Heart left ventricle (tissue), 16 donors: ENCODE measurements around the gene CBFA2T2. TPM values are rescaled to one million over a fixed set of nuclear protein-coding genes. Genes with fewer than 3 reads are reported as not detected.

Source experiments
- ATAC-seq, 4 donors: fragments of 200-7000 bp; cut with Tn5 transposase; one replicate each; pipeline ENCODE4 v1.9.1; 2020 to 2022; ENCODE audit warnings: moderate library complexity in 4 of 4, mild to moderate bottlenecking in 3 of 4, moderate number of reproducible peaks in 1 of 4
- DNase-seq, 5 donors: peaks; one replicate each; pipeline ENCODE4 v3.0.0-alpha.2; 2020
- H3K27ac ChIP-seq, 12 donors: fragments of 200-600 bp; sonication (generic) in 4 of 12; one replicate each; pipeline versions ENCODE4 v1.5.0 to v1.8.0; 2016 to 2022; ENCODE audit warnings: mild to moderate bottlenecking in 2 of 12
- H3K27me3 ChIP-seq, 9 donors: fragments of 200-600 bp; sonication (generic) in 2 of 9; one replicate each; pipeline versions ENCODE4 v1.5.1 to v1.8.0; 2016 to 2022; ENCODE audit warnings: mild to moderate bottlenecking in 3 of 9
- H3K36me3 ChIP-seq, 9 donors: fragments of 200-600 bp; sonication (generic) in 2 of 9; one replicate each; pipeline versions ENCODE4 v1.5.0 to v1.8.0; 2018 to 2022; ENCODE audit warnings: mild to moderate bottlenecking in 2 of 9
- H3K4me1 ChIP-seq, 12 donors: fragments of 200-600 bp; sonication (generic) in 4 of 12; one replicate each; pipeline versions ENCODE4 v1.5.0 to v1.8.0; 2016 to 2022; ENCODE audit warnings: mild to moderate bottlenecking in 3 of 12
- H3K4me3 ChIP-seq, 12 donors: fragments of 200-600 bp; sonication (generic) in 4 of 12; one replicate each; pipeline versions ENCODE4 v1.5.0 to v1.8.0; 2017 to 2022; ENCODE audit warnings: mild to moderate bottlenecking in 9 of 12, moderate library complexity in 4 of 12
- H3K9me3 ChIP-seq, 12 donors: fragments of 200-600 bp; sonication (generic) in 4 of 12; one replicate each; pipeline versions ENCODE4 v1.5.0 to v1.8.0; 2016 to 2022; ENCODE audit warnings: mild to moderate bottlenecking in 1 of 12
- POLR2A ChIP-seq, 2 donors: fragments of 450-650 bp; IDR thresholded peaks; one replicate each; pipeline ENCODE4 v1.6.1; 2017; ENCODE audit warnings: antibody characterized with exemption in 2 of 2, mild to moderate bottlenecking in 2 of 2, moderate library complexity in 2 of 2
- WGBS, 4 donors: extraction: QIAGEN DNeasy Blood & Tissue Kit in 2 of 4; methylation state at CpG; one replicate each; pipeline versions ENCODE4 v1.1.5 to v1.1.7; 2013 to 2018; 5-methylcytosine and 5-hydroxymethylcytosine counted together
- intact Hi-C, 10 donors: fragments of 100-400 bp; cut with DNase I; formaldehyde crosslinking; loops; one replicate each; pipeline versions ENCODE4 v1.11.1 to v1.14.2; 2022
- polyA plus RNA-seq, 2 donors: library from polyadenylated mRNA; stranded (reverse); fragments of 200-250 nt; gene quantifications; one replicate each; pipeline ENCODE4 v1.2.3, GENCODE V29; 2013
- total RNA-seq, 9 donors: library from RNA; depleted of rRNA in 2 of 9; stranded (reverse); fragments of >200 nt in 2 of 9; fragmentation: NEBNext Ultra II Directional in 3 of 9; extraction: Animal tissue kit (Norgen Biotek cat#: 25700) in 3 of 9; gene quantifications; one replicate each; pipeline versions ENCODE4 v1.1.0 to v1.2.4, GENCODE V29; 2016 to 2023
- TF ChIP-seq, protein P1 (sequence below), 12 donors: fragments of 200-600 bp; sonication (generic) in 4 of 12; IDR thresholded peaks; one replicate each; pipeline versions ENCODE4 v1.5.0 to v1.8.0; 2018 to 2022; ENCODE audit warnings: antibody characterized with exemption in 12 of 12, mild to moderate bottlenecking in 5 of 12
- donor health status: ischemic (EF 13 %, LVEDD 7.1; RV severe dilation, severe dysfunction).
- donor health status: healthy with polysubstance abuse.
- donor health status: DM: no; HTN: yes; CAD: no.
- donor health status: DM: no; HTN: no; CAD: no.
- donor health status: ischemic (EF 25% LVEDD 6.9; RV normal size, moderate dysfunction).
- donor health status: ischemic (EF 25% LVEDD 5.7; RV mildly dilated, moderate dysfunction).
- donor health status: healthy.
- donor health status: DM: yes; HTN: yes; CAD: no.
- donor health status: ischemic (EF 35%, LVEDD 5.7; RV mildly dilated, moderate dysfunction).
- donor health status: nonischemic (EF 11% LVEDD 7.7; RV severe dilation, severe dysfunction).
- donor health status: DM: yes; HTN: yes; CAD: no.
- donor health status: PGD.
- donor health status: ischemic (EF 29% LVEDD 5.4; RV normal size, mild dysfunction).
- donor health status: nonischemic (EF 23%, LVEDD 6.1; RV moderate dilation, normal function).

CBFA2T2 gene
- total and polyA plus RNA-seq, 11 donors, result 4.6 to 15.0 (median 9.9) TPM

- intact Hi-C loops, result loop anchor here in 1 of 10 donors (5.0 kb wide), 1 partner anchor 257 kb away; the partner anchor contains the start of gene CDK5RAP1
- DNase-seq (no peak), ATAC-seq (no peak)
Measured at GRCh38 chr20:33659341-33660034, 169.6 kb downstream of the CBFA2T2 start.

GRCh38 chr20:33660035-33660684 lies 170.3 kb downstream of the CBFA2T2 start:
- Histone ChIP-seq H3K9me3 (no peaks in the 10 kb centered on the region), H3K4me1 (peaks cover 0 to 24% (median 15%) of the 10 kb centered on the region in 12 donors), H3K36me3 (peaks cover 0 to 37% (median 17%) of the 10 kb centered on the region in 9 donors), H3K27ac (no peak overlapping the region), H3K4me3 (no peak overlapping the region), H3K27me3 (no peaks in the 10 kb centered on the region)
- intact Hi-C loops, result loop anchor here in 1 of 10 donors (5.0 kb wide), 1 partner anchor 258 kb away; the partner anchor contains the start of gene CDK5RAP1
- 92 to 97% (median 93%) methylated on average over 9 to 21 of the region's 21 CpGs for WGBS, 4 donors
- DNase-seq (no peak), ATAC-seq (no peak)
- TF ChIP-seq, protein P1, sequence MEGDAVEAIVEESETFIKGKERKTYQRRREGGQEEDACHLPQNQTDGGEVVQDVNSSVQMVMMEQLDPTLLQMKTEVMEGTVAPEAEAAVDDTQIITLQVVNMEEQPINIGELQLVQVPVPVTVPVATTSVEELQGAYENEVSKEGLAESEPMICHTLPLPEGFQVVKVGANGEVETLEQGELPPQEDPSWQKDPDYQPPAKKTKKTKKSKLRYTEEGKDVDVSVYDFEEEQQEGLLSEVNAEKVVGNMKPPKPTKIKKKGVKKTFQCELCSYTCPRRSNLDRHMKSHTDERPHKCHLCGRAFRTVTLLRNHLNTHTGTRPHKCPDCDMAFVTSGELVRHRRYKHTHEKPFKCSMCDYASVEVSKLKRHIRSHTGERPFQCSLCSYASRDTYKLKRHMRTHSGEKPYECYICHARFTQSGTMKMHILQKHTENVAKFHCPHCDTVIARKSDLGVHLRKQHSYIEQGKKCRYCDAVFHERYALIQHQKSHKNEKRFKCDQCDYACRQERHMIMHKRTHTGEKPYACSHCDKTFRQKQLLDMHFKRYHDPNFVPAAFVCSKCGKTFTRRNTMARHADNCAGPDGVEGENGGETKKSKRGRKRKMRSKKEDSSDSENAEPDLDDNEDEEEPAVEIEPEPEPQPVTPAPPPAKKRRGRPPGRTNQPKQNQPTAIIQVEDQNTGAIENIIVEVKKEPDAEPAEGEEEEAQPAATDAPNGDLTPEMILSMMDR (IDR thresholded peaks at IDR 0.05), result no peak
- TF ChIP-seq POLR2A (IDR thresholded peaks at IDR 0.05), result no peak

More at GRCh38 chr20:33659341-33660034, 169.6 kb downstream of the CBFA2T2 start:
- 95 to 97% (median 96%) methylated on average over 22 to 32 of the region's 32 CpGs for WGBS, 4 donors
- no peaks in the 10 kb centered on the region for H3K9me3 ChIP-seq
- TF ChIP-seq POLR2A (IDR thresholded peaks at IDR 0.05), result no peak
- TF ChIP-seq, protein P1 (IDR thresholded peaks at IDR 0.05), result no peak
- H3K27me3 ChIP-seq, result no peaks in the 10 kb centered on the region
- H3K4me3 ChIP-seq, result no peak overlapping the region
- H3K4me1 ChIP-seq, result peaks cover 0 to 22% (median 14%) of the 10 kb centered on the region in 12 donors
- H3K27ac ChIP-seq, result no peak overlapping the region
- peaks cover 0 to 37% (median 17%) of the 10 kb centered on the region in 9 donors for H3K36me3 ChIP-seq

DNA sequence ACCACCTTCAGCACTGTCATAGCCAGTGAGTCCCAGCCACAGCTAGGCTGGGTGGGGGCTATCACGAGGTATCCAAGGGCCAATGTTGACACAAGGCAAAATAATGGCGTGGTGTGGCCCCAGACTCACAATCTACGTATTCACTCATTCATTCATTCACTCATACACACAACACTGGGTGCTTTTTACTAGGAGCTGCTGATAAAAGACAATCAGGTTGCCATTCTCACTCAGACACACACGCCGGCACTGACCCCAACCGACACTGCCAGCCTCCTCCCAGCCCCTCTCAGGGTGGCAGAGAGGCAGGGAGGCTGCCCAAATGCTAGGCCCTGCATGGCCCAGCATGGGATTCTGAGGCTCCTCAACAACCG lies 170.8 kb downstream of the CBFA2T2 start:
- DNase-seq, result no peak
- peaks cover 0 to 37% (median 17%) of the 10 kb centered on the region in 9 donors for H3K36me3 ChIP-seq

More for the DNA sequence above, 170.8 kb downstream of the CBFA2T2 start:
- Histone ChIP-seq H3K27me3 (no peaks in the 10 kb centered on the region), H3K27ac (no peak overlapping the region), H3K9me3 (no peaks in the 10 kb centered on the region), H3K4me1 (peaks cover 0 to 24% (median 15%) of the 10 kb centered on the region in 12 donors), H3K4me3 (no peak overlapping the region)
- intact Hi-C loops, result loop anchor here in 1 of 10 donors (5.0 kb wide), 1 partner anchor 258 kb away; the partner anchor contains the start of gene CDK5RAP1
- WGBS, 4 donors, result 89 to 96% (median 94%) methylated on average over 7 of the region's 7 CpGs
- ATAC-seq, result no peak
- TF ChIP-seq, protein P1 (IDR thresholded peaks at IDR 0.05), result no peak
- no peak for TF ChIP-seq POLR2A (IDR thresholded peaks at IDR 0.05)
